Measurements from ENCODE around the gene ATG4B. TPM values are rescaled to one million over a fixed set of nuclear protein-coding genes. Genes with fewer than 3 reads are reported as not detected.
A peak's percentile ranks its signal among the peaks of the same experiment; 100 is the strongest.

ATG4B gene
- total and polyA plus RNA-seq, 9 of the 15 experiments (the other 6 are each of a cell fraction or from before 2014, with no cell fraction given), result 5.9 to 58.8 (median 35.6) TPM

GRCh38 chr2:241659150-241659739, 21.8 kb downstream of the ATG4B start:
- no peaks in the 10 kb centered on the region for H3K27me3 ChIP-seq (ENCODE audit: control insufficient read depth in 2 of 2, insufficient read depth in 2 of 2, low read length in 2 of 2)
- peak; percentile 84 for ATAC-seq
- peak; percentile 74 for FAIRE-seq
- CTCF ChIA-PET (ENCODE audit: low intra/inter-chr PET ratio), result interaction anchor here (0.8 kb wide), 2 partner anchors 131 to 402 kb away, joined by 3 to 4 read pairs; no protein-coding TSS in a partner anchor
- H3K36me3 ChIP-seq (ENCODE audit: control insufficient read depth, insufficient read depth, low read length), result peaks cover 45% of the 10 kb centered on the region; the same call in 2 of the 3 replicates
- no peaks in the 10 kb centered on the region for H4K20me1 ChIP-seq (replicated peaks; ENCODE audit: control insufficient read depth, insufficient read depth, low read length)
- no TSS peak for BruUV-seq (replicated peaks)
- no peaks in the 10 kb centered on the region for H3K9me1 ChIP-seq (ENCODE audit: control insufficient read depth, insufficient read depth, low read length)
- 69% methylated on average over 24 of the region's 26 CpGs for WGBS (ENCODE audit: insufficient coverage, low coverage, missing lambda C conversion rate)
- no peak overlapping the region for H2AFZ ChIP-seq (ENCODE audit: low read depth, low read length)
- no peak overlapping the region for H3K4me2 ChIP-seq (ENCODE audit: insufficient read depth, low read length)
- POLR2A ChIA-PET, result interaction anchor here (0.6 to 1.6 kb wide), 8 partner anchors 9 to 220 kb away, joined by 3 to 7 read pairs (median 4); partner anchors contain the start of genes D2HGDH, DTYMK and NEU4
- H3K4me1 ChIP-seq (replicated peaks in 1 of 2; ENCODE audit: control insufficient read depth in 2 of 2, insufficient read depth in 2 of 2, low read length in 2 of 2), result peaks cover 0 to 3% of the 10 kb centered on the region in 2 experiments; a peak in 1 of 5 replicates
- no peak overlapping the region for H3K27ac ChIP-seq (ENCODE audit: extremely low read depth, low read depth, low read length)
- peak in 1 of 4 experiments; percentile 61 for DNase-seq (ENCODE audit: extremely low read depth in 1 of 4, low spot score in 3 of 4)
- in situ Hi-C loops (cut with MboI) (no loop called here), intact Hi-C loops (cut with micrococcal nuclease) (no loop called here)
- H3K9ac ChIP-seq (ENCODE audit: insufficient read depth in 1 of 2, low read depth in 2 of 2, low read length in 2 of 2), result no peak overlapping the region
- H3K4me3 ChIP-seq, result no peak overlapping the region
- no peaks in the 10 kb centered on the region for H3K79me2 ChIP-seq (ENCODE audit: control insufficient read depth, insufficient read depth, low read length)
- H3K9me3 ChIP-seq (replicated peaks; ENCODE audit: control insufficient read depth, insufficient read depth, low read depth, low read length), result no peaks in the 10 kb centered on the region
- no peak for TF ChIP-seq RBM34 (IDR thresholded peaks at IDR 0.05; ENCODE audit: borderline replicate concordance, insufficient read depth, low read length)
- TF ChIP-seq E2F5 (CRISPR knock-in tag; IDR thresholded peaks at IDR 0.05), result no peak
- peak; percentile 61 to 64 (median 63) for TF ChIP-seq CTCF (IDR thresholded peaks at IDR 0.05 in 2 of 3, conservative IDR thresholded peaks at IDR 0.05 in 1 of 3; ENCODE audit: insufficient read depth in 2 of 3, low read depth in 1 of 3, low read length in 3 of 3)
- no peak for TF ChIP-seq U2AF2 (optimal IDR thresholded peaks at IDR 0.05; ENCODE audit: low read depth, low read length)
- no peak for TF ChIP-seq PATZ1 (CRISPR knock-in tag; IDR thresholded peaks at IDR 0.05; ENCODE audit: borderline replicate concordance)
- no peak for TF ChIP-seq ILK (tag; IDR thresholded peaks at IDR 0.05; ENCODE audit: borderline replicate concordance, low read depth)
- TF ChIP-seq ZBTB9 (CRISPR knock-in tag; IDR thresholded peaks at IDR 0.05), result no peak
- TF ChIP-seq PRPF4 (IDR thresholded peaks at IDR 0.05; ENCODE audit: insufficient read depth, low read depth, low read length, poor library complexity, severe bottlenecking), result no peak
- no peak for TF ChIP-seq FOXA1 (IDR thresholded peaks at IDR 0.05; ENCODE audit: borderline replicate concordance)
- no peak for TF ChIP-seq PHB2 (IDR thresholded peaks at IDR 0.05; ENCODE audit: low read depth)
- TF ChIP-seq ARID2 (IDR thresholded peaks at IDR 0.05), result peak; percentile 62; the same call in 1 of the 2 replicates
- TF ChIP-seq SPI1 (IDR thresholded peaks at IDR 0.05; ENCODE audit: borderline replicate concordance, low read depth, low read length), result no peak
